ENCODE measurements around the gene NR2C2AP.

The NR2C2AP gene

DNA sequence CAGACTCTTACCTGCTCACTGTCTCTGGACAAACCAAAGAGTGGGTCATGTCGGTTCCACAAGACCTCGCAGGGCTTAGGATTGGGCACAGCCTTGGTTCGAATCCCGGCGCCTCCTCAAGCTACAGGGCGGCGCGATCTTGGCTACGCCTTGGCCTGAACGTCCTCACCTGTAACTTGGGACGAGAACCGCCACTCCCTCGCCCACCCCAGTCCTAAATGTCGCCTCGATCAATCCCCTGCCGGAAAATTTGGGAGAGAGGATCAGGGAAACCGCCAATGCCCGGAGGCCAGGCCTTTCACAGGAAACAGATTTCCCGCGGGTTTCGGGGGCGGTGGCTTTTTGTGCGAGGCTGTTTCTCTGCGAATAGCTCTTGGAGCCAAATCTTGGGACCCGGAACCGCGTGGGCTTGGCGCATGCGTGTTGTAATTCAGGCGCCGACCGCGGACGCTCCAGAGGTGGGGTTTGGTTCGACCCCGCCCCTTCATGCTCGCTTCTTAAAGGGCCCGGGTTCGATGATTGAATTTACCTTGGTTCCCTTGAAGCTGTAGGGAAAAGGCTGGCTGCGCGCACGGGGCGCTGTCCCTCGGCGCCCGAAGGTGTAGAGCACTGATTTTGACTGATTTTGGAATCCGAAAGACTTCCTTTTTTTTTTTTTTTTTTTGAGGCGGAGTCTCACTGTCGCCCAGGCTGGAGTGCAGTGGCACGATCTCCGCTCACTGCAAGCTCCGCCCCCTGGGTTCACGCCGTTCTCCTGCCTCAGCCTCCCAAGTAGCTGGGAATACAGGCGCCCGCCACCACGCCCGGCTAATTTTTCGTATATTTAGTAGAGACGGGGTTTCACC is at the start of gene NR2C2AP:
TSS of gene NR2C2AP (minus strand) at position 403 of the 845 bp plus-strand sequence. CDS start at position 49, 354 bp downstream.
- Mint-ChIP-seq H3K27me3 (ENCODE audit: low read depth) (peaks cover 26% of the 10 kb centered on the region), H3K4me1 (peaks cover 13% of the 10 kb centered on the region), H3K4me3 (peak within 1 kb of the TSS; percentile 90 to 93 (median 91)), H3K36me3 (ENCODE audit: low read depth) (peaks cover 14% of the 10 kb centered on the region), H3K27ac (peak within 1 kb of the TSS; percentile 58 to 85 (median 75)), H3K9me3 (no peaks in the 10 kb centered on the region)
- TF ChIP-seq CTCF (IDR thresholded peaks at IDR 0.05; ENCODE audit: unreplicated experiment in 3 of 3): no peak

- H3K9me3 Mint-ChIP-seq: peaks cover 6% of the 10 kb centered on the region
- H3K4me3 Mint-ChIP-seq: no peak overlapping the region
These were observed 47.1 kb upstream of the NR2C2AP start for GRCh38 chr19:19250196-19250801.

DNA sequence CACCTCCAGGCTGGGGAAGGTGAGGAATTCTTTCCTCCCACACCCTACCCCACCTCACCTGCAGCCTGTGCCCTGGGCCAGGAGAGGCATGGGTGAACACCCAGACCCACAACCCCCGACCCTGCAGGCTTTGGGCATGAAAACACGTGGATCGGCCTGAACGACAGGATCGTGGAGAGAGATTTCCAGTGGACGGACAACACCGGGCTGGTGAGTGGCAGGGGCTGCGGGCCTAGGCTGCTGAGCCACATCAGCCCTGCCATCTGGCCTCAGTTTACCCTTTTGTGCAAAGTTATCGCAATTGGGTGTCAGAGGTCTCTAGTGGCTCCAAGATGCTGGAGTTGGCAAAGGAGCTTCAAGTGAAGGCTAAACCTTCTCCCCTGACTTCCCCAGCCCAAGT is 37.3 kb upstream of the NR2C2AP start:
- no peak for TF ChIP-seq CTCF (IDR thresholded peaks at IDR 0.05; ENCODE audit: unreplicated experiment in 3 of 3)
- Mint-ChIP-seq H3K4me1 (no peaks in the 10 kb centered on the region), H3K27ac (no peak overlapping the region), H3K27me3 (ENCODE audit: low read depth) (peaks cover 11% of the 10 kb centered on the region), H3K9me3 (peaks cover 10% of the 10 kb centered on the region), H3K36me3 (ENCODE audit: low read depth) (peaks cover 4% of the 10 kb centered on the region), H3K4me3 (no peak overlapping the region)

More at GRCh38 chr19:19250196-19250801, 47.1 kb upstream of the NR2C2AP start:
- Mint-ChIP-seq H3K36me3 (ENCODE audit: low read depth) (no peaks in the 10 kb centered on the region), H3K27me3 (ENCODE audit: low read depth) (peaks cover 66% of the 10 kb centered on the region), H3K4me1 (no peaks in the 10 kb centered on the region), H3K27ac (no peak overlapping the region)
- no peak for TF ChIP-seq CTCF (IDR thresholded peaks at IDR 0.05; ENCODE audit: unreplicated experiment in 3 of 3)

DNA sequence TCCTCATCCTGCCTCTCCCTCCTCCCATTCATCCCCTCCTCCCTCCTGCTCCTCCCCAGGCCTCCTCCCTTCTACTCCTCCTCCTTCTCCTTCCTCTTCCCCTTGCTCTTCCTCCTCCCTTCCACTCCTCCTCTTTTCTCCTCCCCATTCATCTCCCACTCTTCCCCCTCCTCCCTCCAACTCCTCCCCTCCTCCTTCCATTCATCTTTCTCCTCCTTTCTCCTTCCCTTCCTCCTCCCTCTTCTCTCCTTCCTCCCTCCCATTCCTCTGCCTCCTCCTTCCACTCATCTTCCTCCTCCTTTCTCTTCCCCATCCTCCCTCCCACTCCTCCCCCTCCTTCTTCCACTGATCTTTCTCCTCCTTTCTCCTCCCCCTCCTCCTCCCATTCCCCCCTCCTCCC is 36.5 kb upstream of the NR2C2AP start:
- Mint-ChIP-seq H3K27ac (no peak overlapping the region), H3K36me3 (ENCODE audit: low read depth) (peaks cover 4% of the 10 kb centered on the region), H3K9me3 (peaks cover 10% of the 10 kb centered on the region), H3K4me1 (no peaks in the 10 kb centered on the region), H3K4me3 (no peak overlapping the region), H3K27me3 (ENCODE audit: low read depth) (peaks cover 11% of the 10 kb centered on the region)
- TF ChIP-seq CTCF (IDR thresholded peaks at IDR 0.05; ENCODE audit: unreplicated experiment in 3 of 3): no peak

DNA sequence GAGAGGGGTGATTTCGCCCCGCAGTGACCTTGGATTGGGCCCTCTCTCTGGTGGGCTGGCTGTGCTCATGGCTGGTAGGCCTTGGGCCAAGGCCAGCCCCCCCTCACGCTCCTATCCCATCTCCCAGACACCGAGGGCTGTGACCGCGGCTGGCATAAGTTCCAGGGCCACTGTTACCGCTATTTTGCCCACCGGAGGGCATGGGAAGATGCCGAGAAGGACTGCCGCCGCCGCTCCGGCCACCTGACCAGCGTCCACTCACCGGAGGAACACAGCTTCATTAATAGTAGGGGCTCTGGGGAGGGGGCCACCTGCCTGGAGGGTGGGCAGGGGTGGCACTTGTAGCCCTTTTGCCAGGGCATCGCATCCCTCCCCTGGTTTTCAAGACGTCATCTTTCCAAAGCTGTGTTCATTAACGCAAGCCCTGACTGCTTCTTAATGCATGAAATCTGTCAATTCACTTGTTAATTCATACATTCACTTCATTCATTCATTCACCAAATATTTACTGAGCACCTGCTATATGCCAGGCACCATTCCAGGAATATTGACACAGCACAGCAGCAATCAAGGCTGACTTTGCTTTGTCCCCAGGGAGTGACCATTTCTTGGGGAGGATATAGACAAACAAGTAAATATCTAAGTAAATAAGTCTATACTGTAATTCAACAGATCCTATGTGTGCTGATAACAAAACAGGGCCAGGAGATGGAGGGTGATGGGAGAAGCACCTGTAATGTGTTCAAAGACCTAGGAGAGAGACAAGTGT is 35.1 kb upstream of the NR2C2AP start:
- TF ChIP-seq CTCF (IDR thresholded peaks at IDR 0.05; ENCODE audit: unreplicated experiment in 3 of 3): no peak
- Mint-ChIP-seq H3K36me3 (ENCODE audit: low read depth) (peaks cover 4% of the 10 kb centered on the region), H3K27ac (no peak overlapping the region), H3K9me3 (peaks cover 13% of the 10 kb centered on the region), H3K4me1 (no peaks in the 10 kb centered on the region), H3K4me3 (no peak overlapping the region), H3K27me3 (ENCODE audit: low read depth) (peaks cover 19% of the 10 kb centered on the region)

Data from nephron (organoid).